Right lobe of liver (tissue), 4 donors: ENCODE data around the gene HECTD4.

Experiments
- POLR2A ChIP-seq: fragments of 450-650 bp; IDR thresholded peaks from one replicate; pipeline ENCODE4 v1.6.1; 2017; ENCODE audit warnings: antibody characterized with exemption, mild to moderate bottlenecking
- TF ChIP-seq, protein P1 (sequence below), 4 donors: fragments of 200-600 bp in 3 of 4; fragments of 450-650 bp in 1 of 4; IDR thresholded peaks; one replicate each; pipeline versions ENCODE4 v1.5.1 to v1.8.0; 2016 to 2022; ENCODE audit warnings: antibody characterized with exemption in 4 of 4, mild to moderate bottlenecking in 2 of 4
- donor health status: DM: no; HTN: no; CAD: no.
- donor health status: DM: no; HTN: no; CAD: no.
- donor health status: DM: no; HTN: yes; CAD: no.

DNA sequence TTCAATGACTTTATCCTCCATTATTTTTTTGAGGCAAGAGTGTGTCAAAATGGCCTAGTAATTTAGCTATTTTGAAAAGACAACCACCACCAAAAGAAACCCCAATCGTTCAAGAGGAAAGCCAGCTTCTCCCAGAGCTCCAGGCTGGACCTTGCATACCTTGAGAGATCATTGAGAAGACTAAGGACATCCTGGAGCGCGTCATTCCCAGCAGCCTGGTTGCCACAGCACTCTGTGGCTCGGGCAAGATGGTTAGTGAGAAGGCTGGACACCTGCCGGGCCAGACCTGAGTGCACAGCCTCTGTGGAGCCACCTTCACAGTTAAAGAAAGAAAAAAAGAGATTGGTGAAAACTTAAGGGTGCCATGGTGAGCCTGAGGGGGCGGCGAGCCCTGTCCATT, 145.4 kb downstream of the HECTD4 start:
- TF ChIP-seq, protein P1, sequence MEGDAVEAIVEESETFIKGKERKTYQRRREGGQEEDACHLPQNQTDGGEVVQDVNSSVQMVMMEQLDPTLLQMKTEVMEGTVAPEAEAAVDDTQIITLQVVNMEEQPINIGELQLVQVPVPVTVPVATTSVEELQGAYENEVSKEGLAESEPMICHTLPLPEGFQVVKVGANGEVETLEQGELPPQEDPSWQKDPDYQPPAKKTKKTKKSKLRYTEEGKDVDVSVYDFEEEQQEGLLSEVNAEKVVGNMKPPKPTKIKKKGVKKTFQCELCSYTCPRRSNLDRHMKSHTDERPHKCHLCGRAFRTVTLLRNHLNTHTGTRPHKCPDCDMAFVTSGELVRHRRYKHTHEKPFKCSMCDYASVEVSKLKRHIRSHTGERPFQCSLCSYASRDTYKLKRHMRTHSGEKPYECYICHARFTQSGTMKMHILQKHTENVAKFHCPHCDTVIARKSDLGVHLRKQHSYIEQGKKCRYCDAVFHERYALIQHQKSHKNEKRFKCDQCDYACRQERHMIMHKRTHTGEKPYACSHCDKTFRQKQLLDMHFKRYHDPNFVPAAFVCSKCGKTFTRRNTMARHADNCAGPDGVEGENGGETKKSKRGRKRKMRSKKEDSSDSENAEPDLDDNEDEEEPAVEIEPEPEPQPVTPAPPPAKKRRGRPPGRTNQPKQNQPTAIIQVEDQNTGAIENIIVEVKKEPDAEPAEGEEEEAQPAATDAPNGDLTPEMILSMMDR (IDR thresholded peaks at IDR 0.05) = no peak
- TF ChIP-seq POLR2A = no peak
